Measurements from ENCODE around the gene TMEM141.
"Not testable (repeated sequence)": the region's sequence is repeated elsewhere in the genome, so short reads cannot be mapped to it uniquely, and the experiment has no call there.

Gene TMEM141

GRCh38 chr9:136796238-136796774, 5.2 kb downstream of the TMEM141 start, which contains the start of gene CCDC183:
Gene CCDC183 (plus strand): TSS chr9:136796338. CDS start chr9:136796398, 60 bp downstream.
- no peak for DNase-seq

- not testable (repeated sequence) for DNase-seq
Measured at GRCh38 chr9:136796775-136797347, 5.7 kb downstream of the TMEM141 start.

GRCh38 chr9:136798708-136799078, 7.5 kb downstream of the TMEM141 start:
- no peak for DNase-seq

GRCh38 chr9:136799079-136799853, 8.1 kb downstream of the TMEM141 start:
- DNase-seq, result no peak

- peak; percentile 84 to 94 (median 88) for DNase-seq
Measured at GRCh38 chr9:136799854-136800657, 8.9 kb downstream of the TMEM141 start.

DNA sequence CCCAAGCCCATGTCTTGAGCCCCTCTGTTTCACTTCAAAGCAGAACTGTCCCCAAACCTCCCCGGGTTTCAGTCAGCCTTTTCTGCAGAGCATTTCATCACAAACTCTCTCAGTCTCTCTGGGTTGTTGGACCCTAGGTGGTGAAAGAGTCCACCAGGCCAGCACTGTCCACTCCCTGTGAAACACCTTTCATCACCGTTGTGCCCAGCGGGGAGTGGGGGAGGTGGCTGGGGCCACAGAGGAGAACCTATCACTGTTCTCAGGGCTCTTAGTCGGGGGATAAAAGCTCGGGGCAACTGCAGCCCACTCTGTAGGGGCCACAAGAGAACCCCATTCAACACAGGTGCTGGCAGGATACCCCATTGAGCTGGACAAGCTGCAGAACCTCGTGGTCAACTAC, 11.2 kb downstream of the TMEM141 start:
- no peak for DNase-seq

- DNase-seq, result not testable (repeated sequence)
Measured at GRCh38 chr9:136803009-136803550, 11.9 kb downstream of the TMEM141 start.

- DNase-seq, result no peak
Measured at GRCh38 chr9:136803551-136804508, 12.7 kb downstream of the TMEM141 start.

- no peak for DNase-seq
Measured at GRCh38 chr9:136804509-136805206, 13.5 kb downstream of the TMEM141 start.

DNA sequence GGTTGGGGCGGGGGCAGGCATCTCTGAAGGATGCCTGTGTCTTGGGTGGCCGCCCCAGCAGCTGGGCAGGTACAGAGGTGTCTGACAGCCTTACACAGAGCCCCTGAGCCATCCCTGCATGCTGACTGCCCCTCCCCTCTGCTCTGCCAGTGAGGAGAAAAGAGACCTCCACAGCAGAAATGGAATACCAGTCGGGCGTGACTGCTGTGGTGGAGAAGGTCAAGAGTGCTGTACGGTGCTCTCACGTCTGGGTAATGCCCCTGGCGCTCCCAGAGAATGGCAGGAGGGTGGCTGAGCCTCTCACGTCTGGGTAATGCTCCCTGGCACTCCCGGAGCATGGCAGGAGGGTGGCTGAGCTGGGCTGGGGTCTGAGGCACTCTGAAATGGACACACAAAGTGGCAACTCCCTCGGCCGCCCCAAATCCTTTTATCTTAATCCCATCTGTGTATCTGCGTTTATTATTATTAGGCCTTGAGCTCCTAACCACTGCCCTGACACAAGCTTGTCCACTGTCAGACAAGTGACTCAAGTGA, 14.1 kb downstream of the TMEM141 start:
- DNase-seq, result no peak

DNA sequence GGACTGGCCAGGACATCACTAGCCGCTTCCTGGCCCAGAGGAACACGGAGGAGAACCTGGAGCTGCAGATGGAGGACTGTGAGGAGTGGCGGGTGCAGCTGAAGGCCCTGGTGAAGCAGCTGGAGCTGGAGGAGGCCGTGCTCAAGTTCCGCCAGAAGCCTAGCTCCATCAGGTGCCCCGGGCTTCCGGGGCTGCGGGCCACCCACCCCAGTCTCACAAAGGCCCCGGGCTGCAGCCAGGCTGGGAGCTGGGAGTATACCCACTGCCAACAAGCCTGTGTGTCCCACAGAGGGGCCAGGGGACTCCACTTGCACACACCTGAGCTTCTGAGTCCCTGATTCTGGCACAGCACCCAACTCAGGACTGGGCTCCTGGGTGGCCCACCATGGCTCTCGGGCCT, 14.9 kb downstream of the TMEM141 start:
- no peak for DNase-seq

GRCh38 chr9:136806631-136807201, 15.6 kb downstream of the TMEM141 start:
- no peak for DNase-seq

DNA sequence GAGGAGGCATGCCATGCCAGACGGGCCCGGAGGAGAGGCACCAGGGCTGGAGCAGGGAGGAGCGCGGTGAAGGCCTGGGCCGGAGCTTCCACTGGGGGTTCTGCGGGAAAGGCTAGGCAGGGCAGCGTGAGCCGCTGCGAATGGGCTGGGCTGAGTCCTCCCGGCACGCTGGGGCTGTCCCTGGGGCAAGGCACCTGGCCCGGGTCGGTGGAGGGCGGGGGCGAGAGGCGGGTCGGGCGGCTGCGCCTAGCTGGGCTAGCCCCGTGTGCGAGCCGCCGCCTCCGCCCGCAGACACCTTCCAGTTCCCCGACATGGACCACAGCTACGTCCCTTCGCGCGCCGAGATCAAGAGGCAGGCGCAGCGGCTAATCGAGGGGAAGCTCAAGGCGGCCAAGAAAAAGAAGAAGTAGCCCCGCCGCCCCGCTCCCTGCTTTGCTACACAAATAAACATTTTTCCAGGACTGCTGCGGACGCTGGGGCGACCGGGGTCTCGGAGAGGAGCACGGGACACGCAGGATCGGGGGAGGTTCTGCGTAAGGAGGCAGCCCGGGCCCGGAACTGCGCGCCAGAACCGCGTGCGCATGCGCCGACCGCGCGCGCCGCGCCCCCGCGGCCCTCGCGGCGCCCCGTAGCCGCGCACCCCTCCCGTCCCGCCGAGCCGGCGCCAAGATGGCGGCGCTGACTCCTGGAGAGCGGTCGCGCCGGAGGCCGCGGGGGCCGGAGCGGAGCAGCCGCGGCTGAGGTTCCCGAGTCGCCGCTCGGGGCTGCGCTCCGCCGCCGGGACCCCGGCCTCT, 16.3 kb downstream of the TMEM141 start, which contains the start of gene RABL6:
RABL6 (plus strand) TSS at position 668 of the 794 bp plus-strand sequence. CDS start 249 bp downstream, outside the sequence.
- DNase-seq, result peak; percentile 51 to 68 (median 60)

DNA sequence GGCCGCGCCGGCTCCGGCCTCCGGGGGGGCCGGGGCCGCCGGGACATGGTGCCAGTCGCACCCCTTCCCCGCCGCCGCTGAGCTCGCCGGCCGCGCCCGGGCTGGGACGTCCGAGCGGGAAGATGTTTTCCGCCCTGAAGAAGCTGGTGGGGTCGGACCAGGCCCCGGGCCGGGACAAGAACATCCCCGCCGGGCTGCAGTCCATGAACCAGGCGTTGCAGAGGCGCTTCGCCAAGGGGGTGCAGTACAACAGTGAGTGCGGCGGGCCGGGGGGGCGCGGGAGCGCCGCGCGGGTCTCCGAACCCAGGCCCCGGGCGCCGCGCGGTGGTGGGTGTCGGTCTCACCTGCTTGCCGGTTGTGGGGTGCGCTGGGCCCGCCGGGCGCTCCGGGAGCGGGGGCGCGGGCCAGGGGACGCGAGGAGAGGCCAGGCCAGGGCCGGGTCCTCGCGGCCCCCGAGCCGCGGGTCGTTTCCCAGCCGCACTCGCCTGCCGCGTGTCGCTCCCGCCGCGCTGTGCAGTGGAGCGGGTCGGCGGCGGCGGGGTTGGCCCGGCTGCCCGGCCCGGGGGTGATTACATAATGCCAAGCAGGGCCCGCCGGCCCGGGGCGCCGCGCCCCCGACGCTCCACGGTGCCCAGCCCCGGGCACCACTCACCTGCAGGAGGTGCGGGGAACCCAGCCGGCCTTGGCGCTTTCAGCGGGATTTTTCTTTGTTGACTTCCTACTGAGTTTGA, 17.1 kb downstream of the TMEM141 start:
- peak in 2 of 4 experiments; percentile 19 to 28 for DNase-seq

GRCh38 chr9:136808806-136809158, 17.6 kb downstream of the TMEM141 start:
- no peak for DNase-seq

- no peak for DNase-seq
Measured at GRCh38 chr9:136814725-136815421, 23.7 kb downstream of the TMEM141 start.

DNA sequence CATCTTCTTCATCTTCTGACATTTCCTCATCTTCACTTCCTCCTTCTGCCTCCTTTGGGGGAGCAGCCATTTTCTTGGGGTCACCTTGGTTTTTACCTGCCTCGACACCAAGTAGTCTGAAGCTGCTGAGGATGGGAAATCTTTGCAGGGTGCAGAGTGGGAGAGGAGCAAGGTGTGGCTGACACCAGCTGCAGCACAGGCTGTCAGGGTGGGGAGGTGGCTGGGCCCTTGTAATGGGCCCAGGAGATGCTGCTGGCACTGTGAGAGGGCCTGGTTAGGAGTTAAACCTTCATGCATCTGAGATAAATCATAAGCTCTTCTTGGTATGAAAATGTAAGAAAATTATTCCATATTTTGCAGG, 24.3 kb downstream of the TMEM141 start:
- DNase-seq, result no peak
